Measurements from ENCODE around the gene STAC.

Gene STAC

GRCh38 chr3:36542186-36542585, 161.9 kb downstream of the STAC start:
- no peak for TF ChIP-seq CTCF (IDR thresholded peaks at IDR 0.05; ENCODE audit: control insufficient read depth, extremely low read depth, insufficient read depth)
- no peak for DNase-seq (ENCODE audit: low read depth)
- H3K4me3 ChIP-seq (ENCODE audit: low read depth, low read length): no peak overlapping the region

DNA sequence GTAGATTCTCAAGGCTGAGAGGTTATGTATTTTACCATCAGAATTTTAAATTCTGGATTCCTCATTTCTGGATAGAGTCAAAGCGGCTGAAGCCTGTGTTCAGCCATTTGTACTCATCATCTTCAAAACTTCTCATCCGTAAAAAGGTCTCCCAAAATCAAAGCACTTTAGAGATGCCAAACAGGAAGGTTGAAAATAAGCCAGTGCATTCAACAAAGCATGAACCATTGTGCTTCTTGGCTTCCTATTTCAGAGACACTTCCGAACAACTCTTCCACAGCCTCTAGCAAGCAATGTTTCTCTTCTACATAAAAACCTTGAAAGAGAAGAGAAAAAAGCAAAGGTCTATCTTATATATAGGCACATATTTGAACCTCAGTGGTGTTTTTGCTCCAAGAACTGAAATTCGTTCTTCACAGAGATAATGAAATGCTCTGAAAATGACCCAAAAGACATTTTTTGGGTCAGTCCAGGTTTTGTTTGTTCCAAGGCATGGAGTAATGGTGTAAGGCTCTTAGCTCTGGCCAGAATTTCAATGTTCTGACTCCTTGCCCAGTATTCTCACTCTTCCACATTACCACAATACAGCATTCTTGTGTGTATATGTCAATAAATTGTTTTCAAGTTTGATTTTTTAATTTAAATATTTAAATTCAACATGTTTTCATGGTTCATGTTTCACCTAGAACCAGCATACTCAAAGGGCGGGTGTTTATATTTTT, 163.1 kb downstream of the STAC start:
- no peak for TF ChIP-seq CTCF (IDR thresholded peaks at IDR 0.05; ENCODE audit: control insufficient read depth, extremely low read depth, insufficient read depth)
- no peak overlapping the region for H3K4me3 ChIP-seq (ENCODE audit: low read depth, low read length)
- no peak for DNase-seq (ENCODE audit: low read depth)

- TF ChIP-seq CTCF (IDR thresholded peaks at IDR 0.05; ENCODE audit: control insufficient read depth, extremely low read depth, insufficient read depth): no peak
- DNase-seq (ENCODE audit: low read depth): no peak
- no peak overlapping the region for H3K4me3 ChIP-seq (ENCODE audit: low read depth, low read length)
Observed at GRCh38 chr3:36546226-36546625, 165.9 kb downstream of the STAC start.

GRCh38 chr3:36548712-36549111, 168.4 kb downstream of the STAC start:
- no peak for DNase-seq (ENCODE audit: low read depth)
- no peak for TF ChIP-seq CTCF (IDR thresholded peaks at IDR 0.05; ENCODE audit: control insufficient read depth, extremely low read depth, insufficient read depth)
- H3K4me3 ChIP-seq (ENCODE audit: low read depth, low read length): no peak overlapping the region

DNA sequence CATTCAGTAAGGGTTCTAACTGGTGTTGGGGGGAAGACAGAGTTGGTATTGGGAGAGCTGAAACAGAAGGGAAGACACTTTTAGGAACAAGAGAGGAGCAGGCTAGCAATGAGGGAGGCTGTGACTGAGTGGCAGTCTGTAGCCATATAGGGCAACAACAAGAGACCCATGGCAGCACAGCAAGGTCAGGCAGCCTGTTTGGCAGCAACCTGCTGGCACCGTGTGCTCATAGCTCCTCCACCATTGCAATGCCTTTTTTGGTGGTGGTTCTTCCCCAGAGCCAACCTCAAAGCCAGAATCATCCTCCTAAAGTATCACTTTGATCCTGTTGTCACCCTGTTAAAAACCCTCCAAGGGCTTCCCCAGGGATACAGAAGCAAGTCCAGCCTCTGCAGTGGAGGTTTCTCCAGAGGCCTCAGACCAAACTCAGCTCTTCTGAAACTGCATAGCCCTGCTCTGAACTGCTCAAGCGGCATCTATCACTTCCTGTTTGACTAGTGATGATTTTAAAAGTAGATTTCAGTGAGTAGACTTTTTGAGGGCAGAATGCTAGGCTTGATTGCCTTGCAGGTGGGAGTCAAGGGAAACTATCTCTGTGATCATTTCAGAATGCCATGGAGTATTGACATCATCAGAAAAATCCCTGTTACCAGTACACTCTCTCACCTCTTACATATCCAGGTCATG, 176.9 kb downstream of the STAC start:
- DNase-seq (ENCODE audit: low read depth): no peak
- no peak overlapping the region for H3K4me3 ChIP-seq (ENCODE audit: low read depth, low read length)
- no peak for TF ChIP-seq CTCF (IDR thresholded peaks at IDR 0.05; ENCODE audit: control insufficient read depth, extremely low read depth, insufficient read depth)

DNA sequence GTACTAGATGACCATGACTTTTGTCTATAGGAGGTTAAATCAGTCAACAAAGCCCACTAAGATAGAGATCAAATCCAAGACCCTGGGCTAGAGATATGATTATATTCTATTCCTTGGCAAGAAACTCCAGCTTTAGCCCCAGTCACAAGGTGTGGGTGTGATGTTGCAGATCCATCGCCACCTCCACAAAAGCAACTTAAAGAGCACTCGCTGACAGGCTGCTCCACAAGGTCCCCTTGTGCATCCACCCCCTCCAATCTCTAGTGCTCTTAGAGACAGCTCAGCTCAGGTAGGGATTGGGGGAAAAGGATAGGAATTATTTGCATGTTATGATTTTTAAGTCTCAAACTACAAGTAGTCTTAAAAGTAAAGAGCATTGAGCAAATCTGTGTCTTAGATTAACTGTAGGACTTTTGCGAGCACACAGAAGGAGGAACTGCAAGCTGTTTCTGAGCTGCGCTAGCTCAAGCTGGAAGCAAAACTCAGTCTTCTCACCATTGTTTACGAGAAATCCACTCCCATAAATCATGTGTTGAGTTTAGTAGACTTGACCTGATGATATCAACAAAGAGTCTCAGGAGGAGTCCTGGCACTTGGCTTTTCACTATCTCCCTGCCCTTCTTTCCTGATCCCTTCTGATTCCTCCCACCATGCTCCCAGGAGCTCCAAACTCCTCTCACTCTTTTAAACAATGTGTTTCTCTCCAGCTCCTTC, 177.6 kb downstream of the STAC start:
- no peak for DNase-seq (ENCODE audit: low read depth)
- no peak for TF ChIP-seq CTCF (IDR thresholded peaks at IDR 0.05; ENCODE audit: control insufficient read depth, extremely low read depth, insufficient read depth)
- H3K4me3 ChIP-seq (ENCODE audit: low read depth, low read length): no peak overlapping the region

Data from LNCaP clone FGC (cell line).